K562 (cell line): ENCODE data around the gene DISC1.

Experiments
- CHD2 ChIP-seq: IDR thresholded peaks from 2 replicates; pipeline ENCODE4 v1.6.1; 2011; ENCODE audit warnings: low read depth, low read length
- EGR1 ChIP-seq: fragments of 450-650 bp; conservative IDR thresholded peaks from 2 replicates; pipeline ENCODE4 v1.6.1; 2017; ENCODE audit warnings: mild to moderate bottlenecking
- GABPA ChIP-seq: fragments of 200-800 bp; sonication (Bioruptor generic); conservative IDR thresholded peaks from 2 replicates; pipeline ENCODE4 v1.6.1; 2016; ENCODE audit warnings: low read depth, missing genetic modification characterization, missing compliant biosample characterization
- HSF4 ChIP-seq: fragments of 250-450 bp; sonication (Bioruptor Pico); IDR thresholded peaks from 2 replicates; pipeline ENCODE4 v2.1.2; 2022; ENCODE audit warnings: mild to moderate bottlenecking, moderate library complexity, borderline replicate concordance
- SRSF7 ChIP-seq: fragments of 200-400 bp; formaldehyde crosslinking; optimal IDR thresholded peaks from 2 replicates; pipeline ENCODE3; 2017; ENCODE audit warnings: mild to moderate bottlenecking, low read depth, low read length
- TF ChIP-seq, protein P1 (sequence below): sonication (generic); formaldehyde crosslinking; IDR thresholded peaks from 2 replicates; pipeline ENCODE4 v1.8.1; 2023; ENCODE audit warnings: missing genetic modification reagents, mild to moderate bottlenecking, borderline replicate concordance

DNA sequence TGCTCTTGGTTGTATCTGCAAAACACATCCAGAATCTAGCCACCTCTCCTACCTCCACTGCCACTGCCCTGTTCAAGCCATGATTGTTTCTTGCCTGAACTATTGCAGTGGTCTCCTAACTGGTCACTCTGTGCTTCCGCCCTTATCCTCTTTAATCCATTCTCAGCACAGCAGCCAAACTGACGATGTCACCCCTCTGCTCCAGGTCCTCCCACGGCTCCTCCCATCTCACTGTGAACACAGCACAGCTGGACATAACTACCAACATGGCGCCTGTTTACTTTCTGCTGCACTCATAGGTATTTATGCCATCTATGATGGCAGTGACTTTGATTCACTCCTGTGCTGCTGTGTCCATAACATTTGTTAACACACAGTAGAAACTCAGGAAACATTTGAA is 406.7 kb downstream of the DISC1 start:
- TF ChIP-seq CHD2, result no peak
- TF ChIP-seq GABPA, result no peak
- TF ChIP-seq HSF4 (CRISPR knock-in tag), result no peak
- no peak for TF ChIP-seq EGR1
- TF ChIP-seq, protein P1, sequence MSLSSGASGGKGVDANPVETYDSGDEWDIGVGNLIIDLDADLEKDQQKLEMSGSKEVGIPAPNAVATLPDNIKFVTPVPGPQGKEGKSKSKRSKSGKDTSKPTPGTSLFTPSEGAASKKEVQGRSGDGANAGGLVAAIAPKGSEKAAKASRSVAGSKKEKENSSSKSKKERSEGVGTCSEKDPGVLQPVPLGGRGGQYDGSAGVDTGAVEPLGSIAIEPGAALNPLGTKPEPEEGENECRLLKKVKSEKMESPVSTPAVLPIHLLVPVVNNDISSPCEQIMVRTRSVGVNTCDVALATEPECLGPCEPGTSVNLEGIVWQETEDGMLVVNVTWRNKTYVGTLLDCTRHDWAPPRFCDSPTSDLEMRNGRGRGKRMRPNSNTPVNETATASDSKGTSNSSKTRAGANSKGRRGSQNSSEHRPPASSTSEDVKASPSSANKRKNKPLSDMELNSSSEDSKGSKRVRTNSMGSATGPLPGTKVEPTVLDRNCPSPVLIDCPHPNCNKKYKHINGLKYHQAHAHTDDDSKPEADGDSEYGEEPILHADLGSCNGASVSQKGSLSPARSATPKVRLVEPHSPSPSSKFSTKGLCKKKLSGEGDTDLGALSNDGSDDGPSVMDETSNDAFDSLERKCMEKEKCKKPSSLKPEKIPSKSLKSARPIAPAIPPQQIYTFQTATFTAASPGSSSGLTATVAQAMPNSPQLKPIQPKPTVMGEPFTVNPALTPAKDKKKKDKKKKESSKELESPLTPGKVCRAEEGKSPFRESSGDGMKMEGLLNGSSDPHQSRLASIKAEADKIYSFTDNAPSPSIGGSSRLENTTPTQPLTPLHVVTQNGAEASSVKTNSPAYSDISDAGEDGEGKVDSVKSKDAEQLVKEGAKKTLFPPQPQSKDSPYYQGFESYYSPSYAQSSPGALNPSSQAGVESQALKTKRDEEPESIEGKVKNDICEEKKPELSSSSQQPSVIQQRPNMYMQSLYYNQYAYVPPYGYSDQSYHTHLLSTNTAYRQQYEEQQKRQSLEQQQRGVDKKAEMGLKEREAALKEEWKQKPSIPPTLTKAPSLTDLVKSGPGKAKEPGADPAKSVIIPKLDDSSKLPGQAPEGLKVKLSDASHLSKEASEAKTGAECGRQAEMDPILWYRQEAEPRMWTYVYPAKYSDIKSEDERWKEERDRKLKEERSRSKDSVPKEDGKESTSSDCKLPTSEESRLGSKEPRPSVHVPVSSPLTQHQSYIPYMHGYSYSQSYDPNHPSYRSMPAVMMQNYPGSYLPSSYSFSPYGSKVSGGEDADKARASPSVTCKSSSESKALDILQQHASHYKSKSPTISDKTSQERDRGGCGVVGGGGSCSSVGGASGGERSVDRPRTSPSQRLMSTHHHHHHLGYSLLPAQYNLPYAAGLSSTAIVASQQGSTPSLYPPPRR (CRISPR knock-in tag), result no peak
- no peak for TF ChIP-seq SRSF7
